CD8-positive, alpha-beta memory T cell (primary cell): ENCODE measurements around the gene USP53. TPM values are rescaled to one million over a fixed set of nuclear protein-coding genes. Genes with fewer than 3 reads are reported as not detected.

Experiments
- CTCF ChIA-PET: fragments of 350-600 bp; sonication (Branson Sonifier 250); formaldehyde crosslinking; loops from one replicate; lab custom pipeline; 2021; ENCODE audit warnings: antibody characterized with exemption; lab: Charles Lee
- POLR2A ChIA-PET: fragments of 350-600 bp; sonication (Branson Sonifier 250); formaldehyde crosslinking; loops from one replicate; lab custom pipeline; 2021; ENCODE audit warnings: antibody characterized with exemption; lab: Charles Lee
- DNase-seq, 5 donors: peaks; one replicate each; pipeline versions ENCODE4 v3.0.0 to v3.0.0-alpha.2; 2020 to 2022; ENCODE audit warnings: mixed read lengths in 1 of 5
- H3K27ac ChIP-seq: one replicate; pipeline ENCODE4 v1.7.0; 2013; ENCODE audit warnings: low read depth, mild to moderate bottlenecking, low read length, moderate library complexity
- H3K27me3 ChIP-seq: 2 replicates; pipeline ENCODE4 v1.7.0; 2013; ENCODE audit warnings: low read length, mild to moderate bottlenecking; ENCODE audit not compliant: insufficient read depth, poor library complexity, severe bottlenecking
- H3K36me3 ChIP-seq: 2 replicates; pipeline ENCODE4 v1.7.0; 2013; ENCODE audit warnings: mild to moderate bottlenecking, low read length, moderate library complexity; ENCODE audit not compliant: insufficient read depth
- H3K4me1 ChIP-seq: 2 replicates; pipeline ENCODE4 v1.7.0; 2013; ENCODE audit warnings: mild to moderate bottlenecking, low read length, moderate library complexity; ENCODE audit not compliant: insufficient read depth
- H3K4me3 ChIP-seq: 2 replicates; pipeline ENCODE4 v1.7.0; 2013; ENCODE audit warnings: mild to moderate bottlenecking, low read length
- H3K9me3 ChIP-seq: 2 replicates; pipeline ENCODE4 v1.7.0; 2013; ENCODE audit warnings: mild to moderate bottlenecking, low read length
- H3K27ac Mint-ChIP-seq, 8 donors: one replicate each; pipeline ENCODE4 v1.8.0; 2020 to 2021; ENCODE audit warnings: mixed read lengths in 8 of 8, mild to moderate bottlenecking in 6 of 8, inconsistent platforms in 3 of 8, moderate library complexity in 3 of 8
- H3K27me3 Mint-ChIP-seq, 2 donors: one replicate each; pipeline ENCODE4 v1.8.0; 2020 to 2021; ENCODE audit warnings: mixed read lengths in 2 of 2, mild to moderate bottlenecking in 1 of 2, moderate library complexity in 1 of 2
- H3K36me3 Mint-ChIP-seq, 3 donors: one replicate each; pipeline ENCODE4 v1.8.0; 2020 to 2021; ENCODE audit warnings: mixed read lengths in 3 of 3, inconsistent platforms in 1 of 3, mild to moderate bottlenecking in 1 of 3
- H3K4me1 Mint-ChIP-seq, 3 donors: one replicate each; pipeline ENCODE4 v1.8.0; 2020 to 2021; ENCODE audit warnings: mixed read lengths in 3 of 3, inconsistent platforms in 1 of 3, mild to moderate bottlenecking in 1 of 3
- H3K4me3 Mint-ChIP-seq, 7 donors: one replicate each; pipeline ENCODE4 v1.8.0; 2020 to 2021; ENCODE audit warnings: mixed read lengths in 7 of 7, mild to moderate bottlenecking in 6 of 7, moderate library complexity in 4 of 7, inconsistent platforms in 2 of 7
- H3K9me3 Mint-ChIP-seq, 5 donors: one replicate each; pipeline ENCODE4 v1.8.0; 2020 to 2022; ENCODE audit warnings: mixed read lengths in 5 of 5, mild to moderate bottlenecking in 3 of 5, moderate library complexity in 2 of 5, inconsistent platforms in 1 of 5
- polyA plus RNA-seq: library from polyadenylated mRNA; unstranded; fragments of 300-500 nt; fragmentation: Illumina TruSeq; gene quantifications from one replicate; pipeline ENCODE4 v1.2.3, GENCODE V29; 2021
- total RNA-seq, 2 experiments: library from RNA; stranded (reverse); gene quantifications; one replicate each; pipeline ENCODE4 v1.2.3, GENCODE V29; 2021

The USP53 gene
- total and polyA plus RNA-seq, 3 experiments from 2014 or later, result 9.8 to 11.0 (median 10.5) TPM

GRCh38 chr4:119238068-119238722, 25.7 kb downstream of the USP53 start:
- Histone ChIP-seq H3K36me3 (peaks cover 6% of the 10 kb centered on the region), H3K4me1 (peaks cover 9% of the 10 kb centered on the region), H3K27ac (no peak overlapping the region), H3K4me3 (no peak overlapping the region), H3K27me3 (no peaks in the 10 kb centered on the region), H3K9me3 (no peaks in the 10 kb centered on the region)
- peak overlapping the region in 1 of 7 donors; percentile 33 for H3K4me3 Mint-ChIP-seq
- H3K4me1 Mint-ChIP-seq, result peaks cover 33 to 43% (median 42%) of the 10 kb centered on the region in 3 donors
- H3K9me3 Mint-ChIP-seq, result no peaks in the 10 kb centered on the region
- H3K36me3 Mint-ChIP-seq, result peaks cover 4 to 43% (median 18%) of the 10 kb centered on the region in 3 donors
- H3K27ac Mint-ChIP-seq, result peak overlapping the region in 4 of 8 donors; percentile 7 to 67 (median 38)
- ChIA-PET POLR2A (interaction anchor here (1.0 kb wide), 1 partner anchor 25 kb away, joined by 3 read pairs; the partner anchor contains the start of gene USP53), CTCF (no interaction called here)
- no peaks in the 10 kb centered on the region for H3K27me3 Mint-ChIP-seq
- DNase-seq, result no peak

- ChIA-PET CTCF (no interaction called here), POLR2A (no interaction called here)
- H3K4me3 Mint-ChIP-seq, result no peak overlapping the region
- Histone ChIP-seq H3K27ac (no peak overlapping the region), H3K36me3 (peaks cover 6% of the 10 kb centered on the region), H3K4me3 (no peak overlapping the region), H3K9me3 (no peaks in the 10 kb centered on the region), H3K4me1 (no peaks in the 10 kb centered on the region), H3K27me3 (no peaks in the 10 kb centered on the region)
- H3K9me3 Mint-ChIP-seq, result no peaks in the 10 kb centered on the region
- DNase-seq, result no peak
- H3K27ac Mint-ChIP-seq, result peak overlapping the region in 1 of 8 donors; percentile 43
- H3K4me1 Mint-ChIP-seq, result peaks cover 21 to 28% (median 27%) of the 10 kb centered on the region in 3 donors
- peaks cover 4 to 47% (median 18%) of the 10 kb centered on the region in 3 donors for H3K36me3 Mint-ChIP-seq
- H3K27me3 Mint-ChIP-seq, result no peaks in the 10 kb centered on the region
Measured at GRCh38 chr4:119240128-119240527, 27.6 kb downstream of the USP53 start.

GRCh38 chr4:119240568-119240967, 28.1 kb downstream of the USP53 start:
- Histone ChIP-seq H3K27me3 (no peaks in the 10 kb centered on the region), H3K36me3 (peaks cover 4% of the 10 kb centered on the region), H3K4me3 (no peak overlapping the region), H3K9me3 (no peaks in the 10 kb centered on the region), H3K27ac (no peak overlapping the region), H3K4me1 (no peaks in the 10 kb centered on the region)
- Mint-ChIP-seq H3K4me3 (no peak overlapping the region), H3K36me3 (peaks cover 4 to 47% (median 16%) of the 10 kb centered on the region in 3 donors), H3K27ac (peak overlapping the region in 1 of 8 donors; percentile 43), H3K4me1 (peaks cover 18 to 25% (median 24%) of the 10 kb centered on the region in 3 donors), H3K27me3 (no peaks in the 10 kb centered on the region), H3K9me3 (no peaks in the 10 kb centered on the region)
- CTCF ChIA-PET, result no interaction called here
- DNase-seq, result no peak
- POLR2A ChIA-PET, result no interaction called here

- Histone ChIP-seq H3K9me3 (no peaks in the 10 kb centered on the region), H3K4me3 (no peak overlapping the region), H3K27ac (no peak overlapping the region), H3K4me1 (no peaks in the 10 kb centered on the region), H3K27me3 (no peaks in the 10 kb centered on the region), H3K36me3 (no peaks in the 10 kb centered on the region)
- H3K4me3 Mint-ChIP-seq, result no peak overlapping the region
- H3K27me3 Mint-ChIP-seq, result no peaks in the 10 kb centered on the region
- H3K9me3 Mint-ChIP-seq, result no peaks in the 10 kb centered on the region
- H3K4me1 Mint-ChIP-seq, result peaks cover 9 to 11% (median 10%) of the 10 kb centered on the region in 3 donors
- H3K36me3 Mint-ChIP-seq, result peaks cover 4 to 46% (median 16%) of the 10 kb centered on the region in 3 donors
- no peak for DNase-seq
- POLR2A ChIA-PET, result no interaction called here
- CTCF ChIA-PET, result no interaction called here
- H3K27ac Mint-ChIP-seq, result peak overlapping the region in 1 of 8 donors; percentile 30
Measured at GRCh38 chr4:119242417-119242816, 29.9 kb downstream of the USP53 start.

- Histone ChIP-seq H3K27me3 (no peaks in the 10 kb centered on the region), H3K9me3 (no peaks in the 10 kb centered on the region), H3K4me1 (no peaks in the 10 kb centered on the region), H3K36me3 (peaks cover 2% of the 10 kb centered on the region), H3K27ac (no peak overlapping the region), H3K4me3 (no peak overlapping the region)
- peaks cover 0 to under 1% (median 0%) of the 10 kb centered on the region in 3 donors for H3K4me1 Mint-ChIP-seq
- H3K4me3 Mint-ChIP-seq, result no peak overlapping the region
- ChIA-PET POLR2A (no interaction called here), CTCF (no interaction called here)
- no peaks in the 10 kb centered on the region for H3K9me3 Mint-ChIP-seq
- no peak overlapping the region for H3K27ac Mint-ChIP-seq
- H3K27me3 Mint-ChIP-seq, result no peaks in the 10 kb centered on the region
- DNase-seq, result no peak
- H3K36me3 Mint-ChIP-seq, result peaks cover 4 to 47% (median 20%) of the 10 kb centered on the region in 3 donors
Measured at GRCh38 chr4:119243868-119244267, 31.4 kb downstream of the USP53 start.

- H3K9me3 Mint-ChIP-seq, result no peaks in the 10 kb centered on the region
- ChIA-PET POLR2A (no interaction called here), CTCF (no interaction called here)
- no peaks in the 10 kb centered on the region for H3K27me3 ChIP-seq
- H3K4me1 Mint-ChIP-seq, result peaks cover 0 to 1% (median 0%) of the 10 kb centered on the region in 3 donors
- H3K27me3 Mint-ChIP-seq, result no peaks in the 10 kb centered on the region
- peaks cover 2 to 48% (median 22%) of the 10 kb centered on the region in 3 donors for H3K36me3 Mint-ChIP-seq
- no peak overlapping the region for H3K27ac ChIP-seq
- no peaks in the 10 kb centered on the region for H3K4me1 ChIP-seq
- no peak overlapping the region for H3K4me3 Mint-ChIP-seq
- H3K27ac Mint-ChIP-seq, result no peak overlapping the region
- no peaks in the 10 kb centered on the region for H3K9me3 ChIP-seq
- no peak for DNase-seq
- peaks cover 6% of the 10 kb centered on the region for H3K36me3 ChIP-seq
- H3K4me3 ChIP-seq, result no peak overlapping the region
Measured at GRCh38 chr4:119244344-119244743, 31.8 kb downstream of the USP53 start.

- H3K4me1 Mint-ChIP-seq, result peaks cover 0 to 1% (median 0%) of the 10 kb centered on the region in 3 donors
- ChIA-PET POLR2A (no interaction called here), CTCF (no interaction called here)
Measured at GRCh38 chr4:119244832-119245231, 32.3 kb downstream of the USP53 start.

GRCh38 chr4:119246177-119246733, 33.7 kb downstream of the USP53 start:
- H3K27ac Mint-ChIP-seq, result peak overlapping the region in 1 of 8 donors; percentile 85
- H3K27me3 ChIP-seq, result no peaks in the 10 kb centered on the region
- no peak overlapping the region for H3K4me3 ChIP-seq
- H3K9me3 Mint-ChIP-seq, result no peaks in the 10 kb centered on the region
- peaks cover 0 to 1% (median 0%) of the 10 kb centered on the region in 3 donors for H3K4me1 Mint-ChIP-seq
- H3K27me3 Mint-ChIP-seq, result no peaks in the 10 kb centered on the region
- H3K4me1 ChIP-seq, result no peaks in the 10 kb centered on the region
- H3K36me3 Mint-ChIP-seq, result peaks cover 13 to 54% (median 32%) of the 10 kb centered on the region in 3 donors
- CTCF ChIA-PET, result no interaction called here
- H3K27ac ChIP-seq, result no peak overlapping the region
- POLR2A ChIA-PET, result no interaction called here
- H3K9me3 ChIP-seq, result no peaks in the 10 kb centered on the region
- DNase-seq, result no peak
- H3K36me3 ChIP-seq, result peaks cover 6% of the 10 kb centered on the region
- H3K4me3 Mint-ChIP-seq, result no peak overlapping the region

More at GRCh38 chr4:119244832-119245231, 32.3 kb downstream of the USP53 start:
- Mint-ChIP-seq H3K36me3 (peaks cover 0 to 47% (median 22%) of the 10 kb centered on the region in 3 donors), H3K27ac (no peak overlapping the region), H3K27me3 (no peaks in the 10 kb centered on the region), H3K4me3 (no peak overlapping the region), H3K9me3 (no peaks in the 10 kb centered on the region)
- no peak for DNase-seq
- Histone ChIP-seq H3K4me1 (no peaks in the 10 kb centered on the region), H3K36me3 (peaks cover 6% of the 10 kb centered on the region), H3K9me3 (no peaks in the 10 kb centered on the region), H3K4me3 (no peak overlapping the region), H3K27me3 (no peaks in the 10 kb centered on the region), H3K27ac (no peak overlapping the region)
